Activated T-helper 2 cell treated with anti-CD3 and anti-CD28 coated beads, Interferon-gamma antibody, Interleukin-2, Interleukin-4, amounts not matched to agents 10 μg/mL and 5 μg/mL and 100 μg/mL, durations not matched to agents 14 hours and 24 hours and 36 hours (primary cell): ENCODE results near the gene AGO3. TPM values are rescaled to one million over a fixed set of nuclear protein-coding genes. Genes with fewer than 3 reads are reported as not detected.
A peak's percentile ranks its signal among the peaks of the same experiment; 100 is the strongest.
"Not testable (repeated sequence)": the region's sequence is repeated elsewhere in the genome, so short reads cannot be mapped to it uniquely, and the experiment has no call there.

ENCODE experiments used
- DNase-seq: peaks from one replicate; pipeline ENCODE4 v3.0.0; 2021; ENCODE audit warnings: low spot score
- H3K27ac Mint-ChIP-seq: one replicate; pipeline ENCODE4 v1.8.0; 2021; ENCODE audit warnings: mixed read lengths
- H3K27me3 Mint-ChIP-seq: one replicate; pipeline ENCODE4 v1.8.0; 2021; ENCODE audit warnings: low read depth, mixed read lengths
- H3K36me3 Mint-ChIP-seq: one replicate; pipeline ENCODE4 v1.8.0; 2021; ENCODE audit warnings: low read depth, mixed read lengths
- H3K4me1 Mint-ChIP-seq: one replicate; pipeline ENCODE4 v1.8.0; 2021; ENCODE audit warnings: low read depth, mixed read lengths
- H3K4me3 Mint-ChIP-seq: one replicate; pipeline ENCODE4 v1.8.0; 2021; ENCODE audit warnings: low read depth, mild to moderate bottlenecking, moderate library complexity, mixed read lengths
- H3K9me3 Mint-ChIP-seq: one replicate; pipeline ENCODE4 v1.8.0; 2021; ENCODE audit warnings: mixed read lengths
- intact Hi-C: fragments of 100-400 bp; cut with micrococcal nuclease; formaldehyde crosslinking; loops from one replicate; pipeline ENCODE4 v1.15.1; 2023
- total RNA-seq: library from RNA; stranded (reverse); gene quantifications from 2 replicates; pipeline ENCODE4 v1.2.3, GENCODE V29; 2022

The AGO3 gene
- total RNA-seq, 1 donor from 2014 or later: 21.2 TPM

- Mint-ChIP-seq H3K4me1 (no peaks in the 10 kb centered on the region), H3K27ac (no peak overlapping the region), H3K4me3 (no peak overlapping the region), H3K27me3 (no peaks in the 10 kb centered on the region), H3K36me3 (peaks cover 28% of the 10 kb centered on the region), H3K9me3 (peaks cover 9% of the 10 kb centered on the region)
- no peak for DNase-seq
- intact Hi-C loops: no loop called here
Observed at GRCh38 chr1:35968396-35968795, 37.5 kb downstream of the AGO3 start.

GRCh38 chr1:35971601-35972000 lies 40.7 kb downstream of the AGO3 start:
- intact Hi-C loops: no loop called here
- Mint-ChIP-seq H3K27me3 (no peaks in the 10 kb centered on the region), H3K9me3 (peaks cover 17% of the 10 kb centered on the region), H3K4me3 (no peak overlapping the region), H3K27ac (no peak overlapping the region), H3K4me1 (peaks cover 4% of the 10 kb centered on the region), H3K36me3 (peaks cover 57% of the 10 kb centered on the region)
- DNase-seq: no peak

- peaks cover 17% of the 10 kb centered on the region for H3K9me3 Mint-ChIP-seq
- peaks cover 56% of the 10 kb centered on the region for H3K36me3 Mint-ChIP-seq
- H3K4me1 Mint-ChIP-seq: not testable (repeated sequence)
Observed at GRCh38 chr1:35972631-35973030, 41.7 kb downstream of the AGO3 start.

GRCh38 chr1:35980090-35980489 lies 49.2 kb downstream of the AGO3 start:
- H3K9me3 Mint-ChIP-seq: no peaks in the 10 kb centered on the region
- peaks cover 2% of the 10 kb centered on the region for H3K4me1 Mint-ChIP-seq
- H3K36me3 Mint-ChIP-seq: peaks cover 45% of the 10 kb centered on the region
- no peak for DNase-seq
- H3K27ac Mint-ChIP-seq: no peak overlapping the region
- no peak overlapping the region for H3K4me3 Mint-ChIP-seq
- intact Hi-C loops: no loop called here
- H3K27me3 Mint-ChIP-seq: no peaks in the 10 kb centered on the region

More at GRCh38 chr1:35972631-35973030, 41.7 kb downstream of the AGO3 start:
- H3K27me3 Mint-ChIP-seq, intact Hi-C loops, H3K27ac Mint-ChIP-seq, DNase-seq, H3K4me3 Mint-ChIP-seq: not testable (repeated sequence)

- Mint-ChIP-seq H3K4me1 (peaks cover 4% of the 10 kb centered on the region), H3K9me3 (no peaks in the 10 kb centered on the region), H3K36me3 (peaks cover 20% of the 10 kb centered on the region), H3K4me3 (no peak overlapping the region), H3K27ac (peak overlapping the region; percentile 12), H3K27me3 (no peaks in the 10 kb centered on the region)
- intact Hi-C loops: no loop called here
- DNase-seq: no peak
Observed at GRCh38 chr1:35988237-35988636, 57.3 kb downstream of the AGO3 start.

- intact Hi-C loops: no loop called here
- H3K4me3 Mint-ChIP-seq: no peak overlapping the region
Observed at GRCh38 chr1:36006941-36007500, 76.1 kb downstream of the AGO3 start.

GRCh38 chr1:36007741-36008140 lies 76.8 kb downstream of the AGO3 start:
- intact Hi-C loops: no loop called here
- no peaks in the 10 kb centered on the region for H3K4me1 Mint-ChIP-seq
- no peaks in the 10 kb centered on the region for H3K9me3 Mint-ChIP-seq

More at GRCh38 chr1:36006941-36007500, 76.1 kb downstream of the AGO3 start:
- H3K27me3 Mint-ChIP-seq: no peaks in the 10 kb centered on the region
- H3K36me3 Mint-ChIP-seq: peaks cover 10% of the 10 kb centered on the region
- no peak for DNase-seq
- no peak overlapping the region for H3K27ac Mint-ChIP-seq
- H3K9me3 Mint-ChIP-seq: no peaks in the 10 kb centered on the region
- H3K4me1 Mint-ChIP-seq: no peaks in the 10 kb centered on the region

GRCh38 chr1:36008546-36009197 lies 77.8 kb downstream of the AGO3 start:
- intact Hi-C loops: no loop called here
- peaks cover 17% of the 10 kb centered on the region for H3K36me3 Mint-ChIP-seq
- no peaks in the 10 kb centered on the region for H3K27me3 Mint-ChIP-seq
- no peaks in the 10 kb centered on the region for H3K4me1 Mint-ChIP-seq
- no peak overlapping the region for H3K27ac Mint-ChIP-seq
- no peak for DNase-seq
- no peaks in the 10 kb centered on the region for H3K9me3 Mint-ChIP-seq
- H3K4me3 Mint-ChIP-seq: no peak overlapping the region

More at GRCh38 chr1:36007741-36008140, 76.8 kb downstream of the AGO3 start:
- Mint-ChIP-seq H3K27ac (no peak overlapping the region), H3K4me3 (no peak overlapping the region), H3K27me3 (no peaks in the 10 kb centered on the region), H3K36me3 (peaks cover 10% of the 10 kb centered on the region)
- DNase-seq: no peak

GRCh38 chr1:36014722-36015220 lies 83.9 kb downstream of the AGO3 start:
- DNase-seq: no peak
- no peaks in the 10 kb centered on the region for H3K9me3 Mint-ChIP-seq
- H3K4me3 Mint-ChIP-seq: no peak overlapping the region
- no peak overlapping the region for H3K27ac Mint-ChIP-seq
- H3K27me3 Mint-ChIP-seq: no peaks in the 10 kb centered on the region
- no peaks in the 10 kb centered on the region for H3K4me1 Mint-ChIP-seq
- peaks cover 32% of the 10 kb centered on the region for H3K36me3 Mint-ChIP-seq
- intact Hi-C loops: no loop called here

- H3K4me3 Mint-ChIP-seq: no peak overlapping the region
- H3K27ac Mint-ChIP-seq: no peak overlapping the region
- no peaks in the 10 kb centered on the region for H3K4me1 Mint-ChIP-seq
- H3K9me3 Mint-ChIP-seq: no peaks in the 10 kb centered on the region
- no peaks in the 10 kb centered on the region for H3K27me3 Mint-ChIP-seq
- intact Hi-C loops: no loop called here
- peaks cover 37% of the 10 kb centered on the region for H3K36me3 Mint-ChIP-seq
- DNase-seq: no peak
Observed at GRCh38 chr1:36016686-36017085, 85.8 kb downstream of the AGO3 start.

- Mint-ChIP-seq H3K4me3 (no peak overlapping the region), H3K4me1 (no peaks in the 10 kb centered on the region), H3K36me3 (peaks cover 55% of the 10 kb centered on the region), H3K27me3 (no peaks in the 10 kb centered on the region), H3K9me3 (peaks cover 17% of the 10 kb centered on the region), H3K27ac (no peak overlapping the region)
- DNase-seq: no peak
- intact Hi-C loops: no loop called here
Observed at GRCh38 chr1:36023098-36023769, 92.3 kb downstream of the AGO3 start.

GRCh38 chr1:36024024-36024423 lies 93.1 kb downstream of the AGO3 start:
- H3K4me3 Mint-ChIP-seq: not testable (repeated sequence)

GRCh38 chr1:36024847-36025246 lies 93.9 kb downstream of the AGO3 start:
- DNase-seq: no peak
- no peak overlapping the region for H3K4me3 Mint-ChIP-seq
- no peaks in the 10 kb centered on the region for H3K27me3 Mint-ChIP-seq
- intact Hi-C loops: no loop called here
- peaks cover 17% of the 10 kb centered on the region for H3K9me3 Mint-ChIP-seq
- no peaks in the 10 kb centered on the region for H3K4me1 Mint-ChIP-seq
- no peak overlapping the region for H3K27ac Mint-ChIP-seq
- peaks cover 51% of the 10 kb centered on the region for H3K36me3 Mint-ChIP-seq

More at GRCh38 chr1:36024024-36024423, 93.1 kb downstream of the AGO3 start:
- DNase-seq, intact Hi-C loops, H3K27ac Mint-ChIP-seq, H3K4me1 Mint-ChIP-seq, H3K27me3 Mint-ChIP-seq: not testable (repeated sequence)
- H3K9me3 Mint-ChIP-seq: peaks cover 17% of the 10 kb centered on the region
- peaks cover 57% of the 10 kb centered on the region for H3K36me3 Mint-ChIP-seq
